ENCODE data around the gene CDC27.
"Not testable (repeated sequence)": the region's sequence is repeated elsewhere in the genome, so short reads cannot be mapped to it uniquely, and the experiment has no call there.

DNA sequence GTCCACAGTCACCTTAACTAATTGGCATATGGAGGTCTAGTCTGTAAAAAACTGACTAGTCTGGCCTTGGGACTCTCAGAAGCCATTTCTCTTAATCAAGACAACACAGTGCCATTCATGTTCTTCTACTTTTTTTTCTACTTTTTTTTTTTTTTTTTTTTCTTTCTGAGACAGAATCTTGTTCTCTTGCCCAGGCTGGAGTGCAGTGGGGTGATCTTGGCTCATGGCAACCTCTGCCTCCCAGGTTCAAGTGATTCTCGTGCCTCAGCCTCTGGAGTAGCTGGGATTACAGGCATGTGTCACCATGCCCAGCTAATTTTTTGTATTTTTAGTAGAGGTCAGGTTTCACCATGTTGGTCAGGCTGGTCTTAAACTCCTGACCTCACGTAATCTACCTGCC, 65.8 kb downstream of the CDC27 start:
- TF ChIP-seq, protein P1, sequence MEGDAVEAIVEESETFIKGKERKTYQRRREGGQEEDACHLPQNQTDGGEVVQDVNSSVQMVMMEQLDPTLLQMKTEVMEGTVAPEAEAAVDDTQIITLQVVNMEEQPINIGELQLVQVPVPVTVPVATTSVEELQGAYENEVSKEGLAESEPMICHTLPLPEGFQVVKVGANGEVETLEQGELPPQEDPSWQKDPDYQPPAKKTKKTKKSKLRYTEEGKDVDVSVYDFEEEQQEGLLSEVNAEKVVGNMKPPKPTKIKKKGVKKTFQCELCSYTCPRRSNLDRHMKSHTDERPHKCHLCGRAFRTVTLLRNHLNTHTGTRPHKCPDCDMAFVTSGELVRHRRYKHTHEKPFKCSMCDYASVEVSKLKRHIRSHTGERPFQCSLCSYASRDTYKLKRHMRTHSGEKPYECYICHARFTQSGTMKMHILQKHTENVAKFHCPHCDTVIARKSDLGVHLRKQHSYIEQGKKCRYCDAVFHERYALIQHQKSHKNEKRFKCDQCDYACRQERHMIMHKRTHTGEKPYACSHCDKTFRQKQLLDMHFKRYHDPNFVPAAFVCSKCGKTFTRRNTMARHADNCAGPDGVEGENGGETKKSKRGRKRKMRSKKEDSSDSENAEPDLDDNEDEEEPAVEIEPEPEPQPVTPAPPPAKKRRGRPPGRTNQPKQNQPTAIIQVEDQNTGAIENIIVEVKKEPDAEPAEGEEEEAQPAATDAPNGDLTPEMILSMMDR (IDR thresholded peaks at IDR 0.05): not testable (repeated sequence)
- TF ChIP-seq ZFX (IDR thresholded peaks at IDR 0.05; ENCODE audit: borderline replicate concordance): not testable (repeated sequence)
